ENCODE results near the gene NECAP2.
"Not testable (repeated sequence)": the region's sequence is repeated elsewhere in the genome, so short reads cannot be mapped to it uniquely, and the experiment has no call there.

NECAP2 gene

GRCh38 chr1:16451841-16452528 lies 11.5 kb downstream of the NECAP2 start:
- H3K9ac ChIP-seq (ENCODE audit: low read length in 5 of 5), result no peak overlapping the region
- no peaks in the 10 kb centered on the region for H3K9me3 ChIP-seq (ENCODE audit: control insufficient read depth in 5 of 5, low read length in 5 of 5)
- H3K4me1 ChIP-seq (ENCODE audit: control insufficient read depth in 5 of 5, insufficient read depth in 5 of 5, low read length in 5 of 5), result no peaks in the 10 kb centered on the region
- H3K27me3 ChIP-seq (ENCODE audit: control insufficient read depth in 5 of 5, insufficient read depth in 4 of 5, low read length in 5 of 5), result no peaks in the 10 kb centered on the region
- H3K36me3 ChIP-seq (ENCODE audit: control insufficient read depth in 5 of 5, insufficient read depth in 5 of 5, low read length in 5 of 5), result peaks cover 4 to 98% (median 84%) of the 10 kb centered on the region in 5 donors
- no peak overlapping the region for H3K4me3 ChIP-seq (ENCODE audit: low read depth in 1 of 5, low read length in 5 of 5)
- H3K27ac ChIP-seq (ENCODE audit: low read depth, low read length), result no peak overlapping the region

- not testable (repeated sequence) for H3K27ac ChIP-seq (ENCODE audit: low read depth, low read length); H3K9me3 ChIP-seq (ENCODE audit: control insufficient read depth in 5 of 5, low read length in 5 of 5); H3K27me3 ChIP-seq (ENCODE audit: control insufficient read depth in 5 of 5, insufficient read depth in 4 of 5, low read length in 5 of 5); H3K9ac ChIP-seq (ENCODE audit: low read length in 5 of 5); H3K4me1 ChIP-seq (ENCODE audit: control insufficient read depth in 5 of 5, insufficient read depth in 5 of 5, low read length in 5 of 5); H3K4me3 ChIP-seq (ENCODE audit: low read depth in 1 of 5, low read length in 5 of 5)
- H3K36me3 ChIP-seq (ENCODE audit: control insufficient read depth in 5 of 5, insufficient read depth in 5 of 5, low read length in 5 of 5), result peaks cover 6 to 98% (median 76%) of the 10 kb centered on the region in 5 donors
Observed at GRCh38 chr1:16454909-16455308, 14.4 kb downstream of the NECAP2 start.

GRCh38 chr1:16456151-16456550 lies 15.6 kb downstream of the NECAP2 start:
- H3K27ac ChIP-seq (ENCODE audit: low read depth, low read length); H3K27me3 ChIP-seq (ENCODE audit: control insufficient read depth in 5 of 5, insufficient read depth in 4 of 5, low read length in 5 of 5); H3K4me1 ChIP-seq (ENCODE audit: control insufficient read depth in 5 of 5, insufficient read depth in 5 of 5, low read length in 5 of 5); H3K9me3 ChIP-seq (ENCODE audit: control insufficient read depth in 5 of 5, low read length in 5 of 5); H3K4me3 ChIP-seq (ENCODE audit: low read depth in 1 of 5, low read length in 5 of 5); H3K9ac ChIP-seq (ENCODE audit: low read length in 5 of 5): not testable (repeated sequence)
- peaks cover 4 to 97% (median 78%) of the 10 kb centered on the region in 5 donors for H3K36me3 ChIP-seq (ENCODE audit: control insufficient read depth in 5 of 5, insufficient read depth in 5 of 5, low read length in 5 of 5)

- Histone ChIP-seq H3K27me3 (ENCODE audit: control insufficient read depth in 5 of 5, insufficient read depth in 4 of 5, low read length in 5 of 5) (no peaks in the 10 kb centered on the region), H3K27ac (ENCODE audit: low read depth, low read length) (no peak overlapping the region), H3K4me1 (ENCODE audit: control insufficient read depth in 5 of 5, insufficient read depth in 5 of 5, low read length in 5 of 5) (no peaks in the 10 kb centered on the region), H3K4me3 (ENCODE audit: low read depth in 1 of 5, low read length in 5 of 5) (no peak overlapping the region), H3K9me3 (ENCODE audit: control insufficient read depth in 5 of 5, low read length in 5 of 5) (no peaks in the 10 kb centered on the region), H3K36me3 (ENCODE audit: control insufficient read depth in 5 of 5, insufficient read depth in 5 of 5, low read length in 5 of 5) (peaks cover 2 to 91% (median 71%) of the 10 kb centered on the region in 5 donors), H3K9ac (ENCODE audit: low read length in 5 of 5) (no peak overlapping the region)
Observed at GRCh38 chr1:16458831-16459230, 18.3 kb downstream of the NECAP2 start.

GRCh38 chr1:16459352-16459925 lies 18.9 kb downstream of the NECAP2 start:
- no peaks in the 10 kb centered on the region for H3K9me3 ChIP-seq (ENCODE audit: control insufficient read depth in 5 of 5, low read length in 5 of 5)
- H3K27ac ChIP-seq (ENCODE audit: low read depth, low read length), result no peak overlapping the region
- H3K4me3 ChIP-seq (ENCODE audit: low read depth in 1 of 5, low read length in 5 of 5), result no peak overlapping the region
- H3K4me1 ChIP-seq (ENCODE audit: control insufficient read depth in 5 of 5, insufficient read depth in 5 of 5, low read length in 5 of 5), result no peaks in the 10 kb centered on the region
- H3K27me3 ChIP-seq (ENCODE audit: control insufficient read depth in 5 of 5, insufficient read depth in 4 of 5, low read length in 5 of 5), result no peaks in the 10 kb centered on the region
- no peak overlapping the region for H3K9ac ChIP-seq (ENCODE audit: low read length in 5 of 5)
- peaks cover 2 to 89% (median 71%) of the 10 kb centered on the region in 5 donors for H3K36me3 ChIP-seq (ENCODE audit: control insufficient read depth in 5 of 5, insufficient read depth in 5 of 5, low read length in 5 of 5)

GRCh38 chr1:16461681-16462080 lies 21.2 kb downstream of the NECAP2 start:
- H3K27me3 ChIP-seq (ENCODE audit: control insufficient read depth in 5 of 5, insufficient read depth in 4 of 5, low read length in 5 of 5), result no peaks in the 10 kb centered on the region
- H3K36me3 ChIP-seq (ENCODE audit: control insufficient read depth in 5 of 5, insufficient read depth in 5 of 5, low read length in 5 of 5), result peaks cover 2 to 80% (median 54%) of the 10 kb centered on the region in 5 donors
- no peak overlapping the region for H3K9ac ChIP-seq (ENCODE audit: low read length in 5 of 5)
- H3K27ac ChIP-seq (ENCODE audit: low read depth, low read length), result no peak overlapping the region
- H3K9me3 ChIP-seq (ENCODE audit: control insufficient read depth in 5 of 5, low read length in 5 of 5), result no peaks in the 10 kb centered on the region
- no peaks in the 10 kb centered on the region for H3K4me1 ChIP-seq (ENCODE audit: control insufficient read depth in 5 of 5, insufficient read depth in 5 of 5, low read length in 5 of 5)
- H3K4me3 ChIP-seq (ENCODE audit: low read depth in 1 of 5, low read length in 5 of 5), result no peak overlapping the region

GRCh38 chr1:16462773-16463330 lies 22.3 kb downstream of the NECAP2 start:
- Histone ChIP-seq H3K4me3 (ENCODE audit: low read depth in 1 of 5, low read length in 5 of 5) (no peak overlapping the region), H3K4me1 (ENCODE audit: control insufficient read depth in 5 of 5, insufficient read depth in 5 of 5, low read length in 5 of 5) (no peaks in the 10 kb centered on the region), H3K27me3 (ENCODE audit: control insufficient read depth in 5 of 5, insufficient read depth in 4 of 5, low read length in 5 of 5) (no peaks in the 10 kb centered on the region), H3K27ac (ENCODE audit: low read depth, low read length) (no peak overlapping the region), H3K9ac (ENCODE audit: low read length in 5 of 5) (no peak overlapping the region), H3K9me3 (ENCODE audit: control insufficient read depth in 5 of 5, low read length in 5 of 5) (no peaks in the 10 kb centered on the region), H3K36me3 (ENCODE audit: control insufficient read depth in 5 of 5, insufficient read depth in 5 of 5, low read length in 5 of 5) (peaks cover 2 to 71% (median 42%) of the 10 kb centered on the region in 5 donors)

- peaks cover 0 to 49% (median 26%) of the 10 kb centered on the region in 5 donors for H3K36me3 ChIP-seq (ENCODE audit: control insufficient read depth in 5 of 5, insufficient read depth in 5 of 5, low read length in 5 of 5)
- H3K9me3 ChIP-seq (ENCODE audit: control insufficient read depth in 5 of 5, low read length in 5 of 5), result no peaks in the 10 kb centered on the region
- no peak overlapping the region for H3K4me3 ChIP-seq (ENCODE audit: low read depth in 1 of 5, low read length in 5 of 5)
- H3K4me1 ChIP-seq (ENCODE audit: control insufficient read depth in 5 of 5, insufficient read depth in 5 of 5, low read length in 5 of 5), result no peaks in the 10 kb centered on the region
- no peak overlapping the region for H3K27ac ChIP-seq (ENCODE audit: low read depth, low read length)
- no peak overlapping the region for H3K9ac ChIP-seq (ENCODE audit: low read length in 5 of 5)
- H3K27me3 ChIP-seq (ENCODE audit: control insufficient read depth in 5 of 5, insufficient read depth in 4 of 5, low read length in 5 of 5), result no peaks in the 10 kb centered on the region
Observed at GRCh38 chr1:16464917-16465625, 24.5 kb downstream of the NECAP2 start.

GRCh38 chr1:16468558-16468957 lies 28.0 kb downstream of the NECAP2 start:
- H3K4me1 ChIP-seq (ENCODE audit: control insufficient read depth in 5 of 5, insufficient read depth in 5 of 5, low read length in 5 of 5), result no peaks in the 10 kb centered on the region
- no peaks in the 10 kb centered on the region for H3K27me3 ChIP-seq (ENCODE audit: control insufficient read depth in 5 of 5, insufficient read depth in 4 of 5, low read length in 5 of 5)
- H3K27ac ChIP-seq (ENCODE audit: low read depth, low read length), result no peak overlapping the region
- H3K9ac ChIP-seq (ENCODE audit: low read length in 5 of 5), result no peak overlapping the region
- peaks cover 11 to 27% (median 21%) of the 10 kb centered on the region in 5 donors for H3K36me3 ChIP-seq (ENCODE audit: control insufficient read depth in 5 of 5, insufficient read depth in 5 of 5, low read length in 5 of 5)
- no peaks in the 10 kb centered on the region for H3K9me3 ChIP-seq (ENCODE audit: control insufficient read depth in 5 of 5, low read length in 5 of 5)
- H3K4me3 ChIP-seq (ENCODE audit: low read depth in 1 of 5, low read length in 5 of 5), result no peak overlapping the region
